HG03045 (cell line): Measurements from ENCODE around the gene PTPN2.

Experiments used
- ATAC-seq: cut with Tn5 transposase; IDR thresholded peaks from one replicate; pipeline ENCODE4 v1.9.1; 2021; ENCODE audit warnings: mild to moderate bottlenecking, moderate library complexity; ENCODE audit not compliant: unreplicated experiment

Gene PTPN2

DNA sequence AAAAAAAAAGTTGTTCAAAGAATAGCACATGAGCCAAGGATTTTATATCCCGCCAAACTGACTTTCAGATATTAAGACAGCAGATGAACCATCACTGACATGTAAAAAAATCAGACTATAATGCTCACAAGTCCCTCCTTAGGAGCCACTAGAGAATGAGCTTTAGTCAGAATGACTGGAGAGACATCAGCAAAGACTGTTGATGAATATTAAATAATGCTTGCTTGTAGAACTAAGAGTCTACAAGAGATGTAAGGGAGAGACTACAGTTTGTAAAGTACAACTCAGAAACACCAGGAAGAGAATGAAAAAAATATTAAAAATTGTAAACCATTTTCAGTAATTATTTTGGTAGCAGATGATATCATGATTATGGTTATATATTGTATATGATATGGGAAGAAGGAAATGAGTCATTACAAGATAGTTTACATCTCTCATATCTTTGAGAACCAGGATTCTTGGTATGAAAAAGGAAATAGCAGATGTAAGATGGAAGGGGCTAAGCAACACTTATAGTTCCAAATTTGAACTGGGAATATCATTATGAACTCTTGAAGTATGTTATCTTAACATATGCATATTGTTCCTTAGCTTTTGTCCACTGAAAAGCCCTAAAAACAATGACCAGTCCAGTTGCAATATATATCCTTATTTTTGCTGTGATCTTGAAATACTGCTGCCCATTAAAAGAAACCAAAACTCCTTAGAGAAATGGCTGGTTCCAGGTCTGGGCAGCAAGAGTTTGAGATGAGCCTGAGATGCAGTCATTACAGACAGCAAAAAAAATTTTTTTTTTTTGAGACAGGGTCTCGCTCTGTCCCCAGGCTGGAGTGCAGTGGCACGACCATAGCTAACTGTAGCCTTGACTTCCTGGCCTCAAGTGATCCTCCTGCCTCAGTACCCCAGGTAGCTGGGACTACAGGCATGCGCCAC is 55.7 kb downstream of the PTPN2 start:
- ATAC-seq = no peak

DNA sequence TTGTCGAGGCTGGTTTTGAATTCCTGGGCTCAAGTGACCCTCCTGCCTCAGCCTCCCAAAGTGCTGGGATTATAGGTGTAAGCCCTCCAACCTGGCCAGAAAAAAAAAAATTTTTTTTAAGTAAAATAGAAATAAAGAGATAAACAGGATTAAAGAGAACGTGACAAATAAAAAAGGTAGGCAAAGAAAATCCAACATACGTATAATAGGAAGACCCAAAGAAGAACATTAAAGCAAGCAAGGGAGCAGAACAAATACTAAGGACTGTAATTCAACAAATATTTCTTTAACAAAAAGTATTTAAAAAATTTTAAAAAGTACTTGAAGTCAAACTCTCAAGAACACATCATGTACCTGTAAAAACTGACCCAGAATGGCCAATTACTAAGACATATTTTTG is 56.4 kb downstream of the PTPN2 start:
- ATAC-seq = no peak

- ATAC-seq = no peak
These were observed 58.8 kb downstream of the PTPN2 start for GRCh38 chr18:12825230-12825629.

GRCh38 chr18:12823892-12824291 is 60.1 kb downstream of the PTPN2 start:
- no peak for ATAC-seq

GRCh38 chr18:12821408-12821807 is 62.6 kb downstream of the PTPN2 start:
- no peak for ATAC-seq

- no peak for ATAC-seq
These were observed 63.5 kb downstream of the PTPN2 start for GRCh38 chr18:12820506-12820905.

DNA sequence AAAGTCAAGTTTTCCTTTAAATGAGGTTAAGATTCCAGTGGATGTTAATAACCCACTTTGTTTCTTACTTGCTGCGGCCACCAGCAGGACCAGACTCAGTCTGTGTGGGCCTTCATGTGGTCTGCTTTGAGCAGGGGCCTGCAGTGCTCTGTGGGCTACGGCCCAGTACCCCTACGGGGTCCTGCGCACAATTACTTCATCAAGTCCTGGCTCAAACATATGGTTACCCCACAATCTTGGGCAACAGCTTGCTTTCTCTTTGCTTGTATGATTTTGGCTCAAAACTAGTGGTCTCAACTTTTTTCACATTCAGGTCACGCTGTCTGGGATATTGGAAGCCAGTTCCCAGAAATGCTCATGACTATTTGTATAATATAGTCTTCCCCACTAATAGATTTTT is 64.2 kb downstream of the PTPN2 start:
- ATAC-seq = no peak

DNA sequence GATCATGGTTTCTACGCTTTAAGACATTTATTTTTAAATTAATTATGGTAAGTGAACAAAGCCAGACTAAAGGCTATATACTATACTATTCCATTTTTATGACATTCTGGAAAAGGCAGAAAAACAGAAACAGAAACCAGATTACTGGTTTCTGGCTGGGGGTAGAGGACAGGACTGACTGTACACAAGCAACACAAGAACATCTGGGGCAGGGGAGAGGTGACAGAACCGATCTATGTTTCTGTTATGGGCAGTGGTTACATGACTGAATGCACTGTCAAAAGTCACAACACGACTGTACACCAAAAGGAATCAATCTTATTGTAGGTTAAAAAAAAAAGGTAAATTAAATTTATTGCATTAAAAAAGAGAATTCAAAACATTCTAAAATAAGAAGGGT is 64.7 kb downstream of the PTPN2 start:
- ATAC-seq = peak; percentile 79

- no peak for ATAC-seq
These were observed 65.8 kb downstream of the PTPN2 start for GRCh38 chr18:12818243-12818642.

- ATAC-seq = no peak
These were observed 67.6 kb downstream of the PTPN2 start for GRCh38 chr18:12816451-12816850.

- no peak for ATAC-seq
These were observed 72.7 kb downstream of the PTPN2 start for GRCh38 chr18:12811191-12811950.

- no peak for ATAC-seq
These were observed 80.7 kb downstream of the PTPN2 start for GRCh38 chr18:12803069-12803936.

GRCh38 chr18:12802538-12802937 is 81.5 kb downstream of the PTPN2 start:
- no peak for ATAC-seq

GRCh38 chr18:12796448-12796847 is 87.6 kb downstream of the PTPN2 start:
- ATAC-seq = no peak

DNA sequence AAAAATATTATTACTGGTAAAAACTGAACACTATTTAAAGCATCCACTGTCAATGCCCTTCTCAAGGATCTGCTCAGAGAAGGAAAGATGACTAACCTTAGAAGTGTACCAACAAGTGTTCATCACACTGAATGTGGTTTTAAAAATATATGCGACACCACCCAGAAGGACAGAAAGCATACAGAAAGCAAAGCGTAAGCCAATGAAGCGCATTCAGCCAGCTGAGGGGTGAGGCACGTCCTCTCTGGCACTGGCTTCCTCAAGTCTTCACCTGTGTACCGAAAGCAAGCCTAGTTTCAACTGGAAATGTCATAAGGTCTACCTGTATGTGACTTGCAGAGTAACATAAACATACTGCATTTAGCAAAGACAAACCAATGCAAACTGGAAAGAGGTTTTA is 92.4 kb downstream of the PTPN2 start:
- ATAC-seq = no peak

DNA sequence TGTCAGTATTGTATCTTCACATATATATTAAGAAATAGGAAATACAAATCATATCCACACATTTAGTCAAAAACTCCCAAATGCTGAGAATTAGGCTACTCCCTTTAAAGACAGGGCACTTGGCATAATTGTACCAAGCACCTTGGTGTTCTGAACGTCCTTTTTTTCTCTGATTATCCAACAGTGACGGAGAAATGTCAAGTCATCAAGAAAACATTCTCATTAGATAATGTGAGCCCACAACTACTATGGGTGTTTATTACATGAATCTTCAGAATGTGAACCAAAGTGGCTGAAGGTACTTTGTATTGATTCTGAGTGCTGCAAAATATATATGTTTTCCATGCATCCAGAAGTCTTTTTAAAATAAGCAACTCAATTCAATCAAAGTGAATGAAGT is 97.4 kb downstream of the PTPN2 start:
- no peak for ATAC-seq

- no peak for ATAC-seq
These were observed 100.5 kb downstream of the PTPN2 start for GRCh38 chr18:12783524-12783923.

- no peak for ATAC-seq
These were observed 101.5 kb downstream of the PTPN2 start for GRCh38 chr18:12782521-12782920.

GRCh38 chr18:12779456-12779855 is 104.6 kb downstream of the PTPN2 start:
- ATAC-seq = no peak

- ATAC-seq = no peak
These were observed 105.0 kb downstream of the PTPN2 start for GRCh38 chr18:12779043-12779442.

- no peak for ATAC-seq
These were observed 106.5 kb downstream of the PTPN2 start for GRCh38 chr18:12777500-12777944.
